HG02852 (cell line): ENCODE data around the gene ITPR3.

ENCODE experiments used
- ATAC-seq: cut with Tn5 transposase; IDR thresholded peaks from one replicate; pipeline ENCODE4 v1.9.1; 2021; ENCODE audit warnings: mild to moderate bottlenecking, moderate library complexity; ENCODE audit not compliant: unreplicated experiment

ITPR3 gene

GRCh38 chr6:33620856-33621710 lies at the start of gene ITPR3:
TSS of gene ITPR3 (plus strand) at chr6:33621322. CDS start at chr6:33621603, 281 bp downstream.
- peak; percentile 76 for ATAC-seq

- no peak for ATAC-seq
These were observed 49.3 kb upstream of the ITPR3 start for GRCh38 chr6:33571637-33572316.

GRCh38 chr6:33575211-33575610 lies 45.9 kb upstream of the ITPR3 start:
- no peak for ATAC-seq

GRCh38 chr6:33576668-33577067 lies 44.5 kb upstream of the ITPR3 start:
- ATAC-seq: no peak

- no peak for ATAC-seq
These were observed 44.0 kb upstream of the ITPR3 start for GRCh38 chr6:33577106-33577535.

- ATAC-seq: no peak
These were observed 43.4 kb upstream of the ITPR3 start for GRCh38 chr6:33577718-33578117.

GRCh38 chr6:33578164-33578563 lies 43.0 kb upstream of the ITPR3 start:
- ATAC-seq: no peak

- ATAC-seq: no peak
These were observed 42.5 kb upstream of the ITPR3 start for GRCh38 chr6:33578588-33579011.

- ATAC-seq: peak; percentile 89
These were observed 41.1 kb upstream of the ITPR3 start, which contains the start of gene BAK1 for GRCh38 chr6:33579828-33580714. TSS of gene BAK1 (minus strand) at chr6:33580276. CDS start at chr6:33577604, 2,672 bp downstream.

- ATAC-seq: no peak
These were observed 39.9 kb upstream of the ITPR3 start for GRCh38 chr6:33581186-33581585.

- no peak for ATAC-seq
These were observed 37.4 kb upstream of the ITPR3 start for GRCh38 chr6:33583591-33584155.

- no peak for ATAC-seq
These were observed 36.3 kb upstream of the ITPR3 start for GRCh38 chr6:33584700-33585402.

GRCh38 chr6:33585403-33586107 lies 35.6 kb upstream of the ITPR3 start:
- ATAC-seq: peak; percentile 59

GRCh38 chr6:33586108-33586640 lies 34.9 kb upstream of the ITPR3 start:
- no peak for ATAC-seq

GRCh38 chr6:33587529-33587928 lies 33.6 kb upstream of the ITPR3 start:
- no peak for ATAC-seq

- no peak for ATAC-seq
These were observed 32.2 kb upstream of the ITPR3 start for GRCh38 chr6:33588894-33589293.

GRCh38 chr6:33589392-33589730 lies 31.8 kb upstream of the ITPR3 start:
- ATAC-seq: no peak

- no peak for ATAC-seq
These were observed 31.2 kb upstream of the ITPR3 start for GRCh38 chr6:33589731-33590530.
